HCT116 (cell line): ENCODE results near the gene PRIMA1.

Experiments used
- CEBPB ChIP-seq: IDR thresholded peaks from 2 replicates; pipeline ENCODE4 v1.6.1; 2012; ENCODE audit warnings: low read depth
- CTCF ChIP-seq, 3 experiments: fragments of 200-600 bp in 1 of 3; sonication (generic) in 1 of 3; IDR thresholded peaks in 2 of 3; conservative IDR thresholded peaks in 1 of 3; 2 replicates each; pipeline ENCODE4 v1.5.1; 2012 to 2017; ENCODE audit warnings: low read depth in 2 of 3, low read length in 2 of 3, antibody characterized with exemption in 1 of 3, borderline replicate concordance in 1 of 3, control low read depth in 1 of 3, mild to moderate bottlenecking in 1 of 3, mixed read lengths in 1 of 3, mixed run types in 1 of 3, moderate library complexity in 1 of 3; ENCODE audit not compliant: insufficient read depth in 1 of 3
- JUND ChIP-seq: IDR thresholded peaks from 2 replicates; pipeline ENCODE4 v1.6.1; 2012
- SIN3A ChIP-seq: IDR thresholded peaks from 2 replicates; pipeline ENCODE4 v1.6.1; 2012; ENCODE audit warnings: low read depth
- TF ChIP-seq, protein P1 (sequence below): IDR thresholded peaks from 2 replicates; pipeline ENCODE4 v1.6.1; 2011; ENCODE audit warnings: mild to moderate bottlenecking, low read length, moderate library complexity; ENCODE audit not compliant: insufficient replicate concordance; ENCODE audit errors: extremely low read depth

GRCh38 chr14:93688820-93689219 is 99.5 kb downstream of the PRIMA1 start:
- TF ChIP-seq CTCF (IDR thresholded peaks at IDR 0.05 in 2 of 3, conservative IDR thresholded peaks at IDR 0.05 in 1 of 3; ENCODE audit: borderline replicate concordance in 1 of 3, insufficient read depth in 1 of 3, low read depth in 2 of 3, low read length in 2 of 3) (no peak), JUND (no peak), SIN3A (no peak), CEBPB (no peak)
- TF ChIP-seq, protein P1, sequence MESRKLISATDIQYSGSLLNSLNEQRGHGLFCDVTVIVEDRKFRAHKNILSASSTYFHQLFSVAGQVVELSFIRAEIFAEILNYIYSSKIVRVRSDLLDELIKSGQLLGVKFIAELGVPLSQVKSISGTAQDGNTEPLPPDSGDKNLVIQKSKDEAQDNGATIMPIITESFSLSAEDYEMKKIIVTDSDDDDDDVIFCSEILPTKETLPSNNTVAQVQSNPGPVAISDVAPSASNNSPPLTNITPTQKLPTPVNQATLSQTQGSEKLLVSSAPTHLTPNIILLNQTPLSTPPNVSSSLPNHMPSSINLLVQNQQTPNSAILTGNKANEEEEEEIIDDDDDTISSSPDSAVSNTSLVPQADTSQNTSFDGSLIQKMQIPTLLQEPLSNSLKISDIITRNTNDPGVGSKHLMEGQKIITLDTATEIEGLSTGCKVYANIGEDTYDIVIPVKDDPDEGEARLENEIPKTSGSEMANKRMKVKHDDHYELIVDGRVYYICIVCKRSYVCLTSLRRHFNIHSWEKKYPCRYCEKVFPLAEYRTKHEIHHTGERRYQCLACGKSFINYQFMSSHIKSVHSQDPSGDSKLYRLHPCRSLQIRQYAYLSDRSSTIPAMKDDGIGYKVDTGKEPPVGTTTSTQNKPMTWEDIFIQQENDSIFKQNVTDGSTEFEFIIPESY = no peak
